Stimulated activated CD4-positive, alpha-beta T cell treated with anti-CD3 and anti-CD28 coated beads, Interleukin-12 subunit alpha, Interleukin-12 subunit beta, amount 100 ng/mL, for 24 hours (primary cell): Measurements from ENCODE around the gene USH1G.

Experiments used
- DNase-seq, 2 experiments: peaks; one replicate each; pipeline ENCODE4 v3.0.0-alpha.2; 2020; ENCODE audit warnings: low read depth in 2 of 2

Gene USH1G

GRCh38 chr17:74954115-74954514, 31.1 kb upstream of the USH1G start:
- DNase-seq: no peak

- no peak for DNase-seq
Observed at GRCh38 chr17:74953134-74953687, 30.2 kb upstream of the USH1G start.

GRCh38 chr17:74952431-74953133, 29.5 kb upstream of the USH1G start:
- no peak for DNase-seq

- no peak for DNase-seq
Observed at GRCh38 chr17:74951680-74952421, 28.8 kb upstream of the USH1G start.

- no peak for DNase-seq
Observed at GRCh38 chr17:74951065-74951464, 28.0 kb upstream of the USH1G start.

GRCh38 chr17:74950207-74950606, 27.2 kb upstream of the USH1G start:
- no peak for DNase-seq

- DNase-seq: no peak
Observed at GRCh38 chr17:74949455-74950115, 26.5 kb upstream of the USH1G start.

- no peak for DNase-seq
Observed at GRCh38 chr17:74947041-74947754, 24.1 kb upstream of the USH1G start.

- no peak for DNase-seq
Observed at GRCh38 chr17:74946641-74947040, 23.6 kb upstream of the USH1G start.

- DNase-seq: no peak
Observed at GRCh38 chr17:74945543-74945942, 22.5 kb upstream of the USH1G start.

GRCh38 chr17:74943808-74944522, 20.9 kb upstream of the USH1G start:
- DNase-seq: no peak

GRCh38 chr17:74941128-74941725, 18.2 kb upstream of the USH1G start:
- no peak for DNase-seq

GRCh38 chr17:74939534-74939933, 16.5 kb upstream of the USH1G start:
- DNase-seq: no peak

- DNase-seq: no peak
Observed at GRCh38 chr17:74938194-74938950, 15.3 kb upstream of the USH1G start.

GRCh38 chr17:74937064-74938051, 14.3 kb upstream of the USH1G start:
- no peak for DNase-seq

GRCh38 chr17:74936470-74936799, 13.4 kb upstream of the USH1G start:
- DNase-seq: no peak

- DNase-seq: no peak
Observed at GRCh38 chr17:74935585-74936469, 12.8 kb upstream of the USH1G start, which contains the start of gene OTOP3. Gene OTOP3 (plus strand): TSS chr17:74935898. CDS start chr17:74935922, 24 bp downstream.

GRCh38 chr17:74935048-74935447, 12.0 kb upstream of the USH1G start:
- no peak for DNase-seq
